NCI-H1694 (cell line): Measurements from ENCODE around the gene MEF2C.
A peak's percentile ranks its signal among the peaks of the same experiment; 100 is the strongest.

Experiments used
- DNase-seq: peaks from one replicate; lab custom pipeline; 2025; lab: John Stamatoyannopoulos, UW

The MEF2C gene

DNA sequence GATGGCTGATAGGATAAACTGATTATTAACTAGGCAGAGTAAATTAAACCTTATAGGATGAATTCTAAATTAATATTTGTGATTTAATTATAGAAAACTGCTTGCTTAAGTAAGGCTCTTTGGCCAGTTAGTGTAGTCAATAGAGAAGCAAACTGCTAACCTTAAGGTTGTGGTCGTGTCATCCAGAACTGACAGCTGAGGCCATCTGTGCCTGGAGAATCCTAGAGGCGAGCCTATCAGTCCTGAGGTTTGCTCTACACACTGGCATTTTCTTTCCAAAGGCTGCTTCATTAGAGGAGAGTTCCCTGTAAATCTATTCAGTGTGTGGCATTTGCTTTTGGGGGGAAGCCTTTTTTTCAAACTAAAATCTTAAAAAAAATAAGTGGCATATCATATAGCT is 169.2 kb downstream of the MEF2C start:
- DNase-seq, result no peak

DNA sequence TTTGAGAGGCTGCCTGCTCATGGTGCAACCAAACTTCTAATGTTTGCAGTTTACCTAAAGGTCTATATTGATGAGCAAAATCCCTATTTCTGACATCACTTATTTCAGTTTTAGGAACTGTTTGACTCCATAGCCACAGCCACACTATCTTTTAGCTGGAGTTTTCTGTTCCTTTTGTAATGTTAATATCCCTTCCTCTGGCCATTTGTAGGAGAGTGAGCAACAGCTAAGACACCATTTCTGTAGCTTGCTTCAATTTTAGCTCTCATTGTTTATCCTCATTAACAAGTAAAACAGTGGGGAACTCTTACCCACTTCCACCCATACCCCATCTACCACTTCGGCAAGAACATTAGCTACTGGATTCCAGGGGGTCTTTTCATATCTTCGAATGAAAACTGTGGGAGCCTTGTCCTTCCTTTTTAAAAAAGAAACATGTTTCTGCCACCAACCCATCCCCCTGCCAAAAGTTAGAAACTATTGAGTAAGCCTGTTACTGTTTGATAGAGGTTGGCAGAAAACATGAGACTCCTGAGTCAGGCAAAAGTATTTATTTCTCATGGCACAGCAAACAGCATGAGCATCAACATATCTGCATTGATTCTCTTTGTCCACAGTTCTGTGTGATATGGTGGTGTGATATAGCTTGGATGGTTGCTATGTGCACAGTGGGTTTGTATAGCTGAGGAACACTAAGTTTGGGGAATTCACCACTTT is 174.1 kb downstream of the MEF2C start:
- DNase-seq, result no peak

DNA sequence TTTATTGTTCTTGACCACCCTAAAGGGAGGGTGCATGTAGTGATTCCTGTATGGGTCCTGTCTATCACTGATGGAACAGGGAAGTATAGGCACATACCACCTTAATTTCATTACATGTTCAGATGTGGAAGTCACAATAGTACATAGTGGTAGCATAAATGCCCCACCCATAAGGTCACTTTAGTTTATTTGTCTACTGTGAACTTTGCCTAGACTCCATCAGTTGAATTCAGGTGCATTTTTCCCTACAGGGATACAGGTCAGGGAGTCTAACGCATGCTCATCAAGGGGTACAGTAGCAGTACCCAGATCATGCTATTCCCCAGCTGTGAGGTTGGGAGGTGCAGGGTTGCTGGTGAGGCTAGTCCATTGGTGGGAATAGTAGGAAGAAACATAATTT is 175.0 kb downstream of the MEF2C start:
- DNase-seq, result no peak

DNA sequence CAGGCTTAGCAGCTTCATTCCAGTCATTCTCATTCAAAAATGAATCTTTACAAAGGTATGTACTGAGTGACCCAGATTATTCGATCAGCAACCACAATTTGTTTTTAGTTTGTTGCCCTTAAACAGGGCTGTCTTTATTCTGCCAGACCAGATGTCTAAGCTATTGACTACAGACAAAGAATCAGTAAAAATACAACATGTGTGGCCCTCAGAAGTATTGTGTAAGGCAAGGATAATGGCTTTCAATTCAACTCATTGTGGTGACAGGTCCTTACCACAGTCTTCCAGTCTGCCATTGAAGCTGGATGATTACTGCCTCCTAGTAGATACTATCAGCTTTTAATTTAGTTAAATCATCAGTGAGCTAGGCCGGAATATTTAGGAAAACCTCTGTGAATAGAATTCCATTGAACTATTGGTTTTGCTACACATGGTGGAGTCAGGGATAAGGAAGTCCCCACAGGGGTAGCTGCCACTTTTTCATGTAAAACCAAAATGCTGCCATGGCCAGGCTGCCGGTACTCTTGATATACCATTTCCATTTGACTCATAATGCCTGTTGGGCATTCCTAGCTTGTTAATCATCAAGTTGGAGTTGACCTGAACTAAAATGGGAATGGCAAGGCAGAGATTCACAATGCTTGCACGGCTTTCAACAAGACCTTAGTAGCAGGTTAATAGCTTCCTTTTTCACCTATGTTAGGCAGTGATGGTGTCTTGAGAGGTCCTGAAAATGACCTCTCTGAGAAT is 175.6 kb downstream of the MEF2C start:
- no peak for DNase-seq

DNA sequence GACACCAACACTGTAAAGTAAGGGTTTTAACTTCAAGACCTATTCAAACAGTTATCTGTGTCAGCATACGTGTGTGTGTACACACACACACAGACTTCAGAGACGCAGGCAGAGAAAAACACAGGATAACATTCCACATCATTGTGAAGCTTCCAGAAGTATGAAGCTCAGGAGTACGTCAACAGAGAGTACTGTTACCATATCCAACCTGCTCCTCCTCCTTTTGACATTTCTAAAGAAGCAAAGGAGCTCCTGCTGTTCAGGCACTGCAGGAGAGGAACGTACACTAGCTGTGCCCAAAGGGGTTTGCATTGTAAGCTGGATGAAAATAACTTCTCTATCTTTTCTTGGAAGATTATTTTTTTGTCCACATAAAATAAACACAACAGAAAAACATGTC is 180.7 kb downstream of the MEF2C start:
- no peak for DNase-seq

DNA sequence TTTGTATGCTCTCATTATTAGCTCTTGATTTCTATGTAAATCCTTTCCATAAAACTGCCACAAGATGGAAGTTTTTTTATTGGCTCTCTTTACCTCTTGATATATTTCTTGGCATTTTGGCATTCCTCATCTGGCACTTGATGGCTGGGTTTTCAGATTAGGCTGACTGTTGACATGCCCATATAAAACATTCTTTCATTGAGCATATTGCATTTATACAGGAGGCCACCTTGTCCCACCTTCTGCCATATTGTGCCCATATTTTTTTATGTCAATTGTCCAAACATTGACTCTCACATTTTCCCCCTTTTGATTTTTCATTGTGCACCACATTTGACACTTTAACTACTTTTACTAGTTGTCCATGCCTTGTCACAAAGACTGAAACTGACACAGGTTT is 182.9 kb downstream of the MEF2C start:
- no peak for DNase-seq

DNA sequence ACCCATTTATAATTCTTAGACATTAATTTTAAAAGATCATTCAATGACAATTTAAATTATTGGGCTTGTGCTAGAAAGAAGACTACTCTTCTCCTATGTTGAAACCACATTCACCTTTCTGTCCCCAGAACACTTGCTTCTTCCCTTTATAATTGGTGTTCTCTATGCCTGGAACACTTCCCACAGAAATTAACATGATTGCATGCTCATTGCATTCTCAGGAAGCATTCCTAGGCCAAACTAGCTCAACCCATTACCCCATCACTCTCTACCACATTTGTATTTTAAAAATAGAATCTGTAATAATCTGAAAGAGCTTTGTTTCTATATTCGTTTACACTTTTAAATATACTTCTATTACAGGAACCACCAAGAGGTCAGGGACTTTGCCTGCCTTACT is 184.7 kb downstream of the MEF2C start:
- DNase-seq, result no peak

DNA sequence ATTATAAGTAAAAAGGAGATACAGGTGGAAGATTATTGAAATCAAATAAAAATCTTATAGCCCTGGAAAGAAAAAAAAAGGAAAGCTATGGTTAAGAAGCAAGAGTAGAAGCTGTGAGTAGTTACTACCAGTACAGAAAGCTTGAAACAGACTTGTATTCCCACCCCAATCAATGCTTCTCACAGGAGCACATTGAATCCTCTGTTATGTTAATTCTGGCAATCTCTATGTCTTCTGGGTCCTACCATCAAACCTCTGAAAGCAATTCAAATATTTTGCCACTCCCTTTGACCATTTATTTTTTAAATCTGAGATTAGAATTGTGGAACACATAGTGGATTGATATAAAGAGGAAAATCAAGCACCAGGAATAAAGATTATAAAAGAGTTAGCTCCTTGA is 186.5 kb downstream of the MEF2C start:
- DNase-seq, result no peak

DNA sequence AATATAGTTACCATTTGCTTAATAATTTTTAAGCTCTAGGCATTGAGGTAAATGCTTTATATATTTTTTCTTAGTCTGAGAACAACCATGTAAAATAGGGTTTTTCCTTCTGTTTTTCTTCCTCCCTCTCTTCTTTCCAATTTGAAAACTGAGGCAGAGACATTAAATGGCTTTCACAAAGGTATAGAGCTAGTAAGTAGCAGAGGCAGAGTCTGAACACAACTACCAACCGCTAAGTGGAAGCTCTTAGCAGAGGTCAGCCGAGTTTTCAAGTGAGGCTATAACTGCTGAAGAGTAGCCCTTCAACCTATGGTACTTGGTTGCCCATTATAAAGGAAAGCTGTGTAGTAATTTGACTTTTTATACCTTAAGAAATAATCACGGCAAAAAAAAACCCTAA is 187.1 kb downstream of the MEF2C start:
- no peak for DNase-seq

DNA sequence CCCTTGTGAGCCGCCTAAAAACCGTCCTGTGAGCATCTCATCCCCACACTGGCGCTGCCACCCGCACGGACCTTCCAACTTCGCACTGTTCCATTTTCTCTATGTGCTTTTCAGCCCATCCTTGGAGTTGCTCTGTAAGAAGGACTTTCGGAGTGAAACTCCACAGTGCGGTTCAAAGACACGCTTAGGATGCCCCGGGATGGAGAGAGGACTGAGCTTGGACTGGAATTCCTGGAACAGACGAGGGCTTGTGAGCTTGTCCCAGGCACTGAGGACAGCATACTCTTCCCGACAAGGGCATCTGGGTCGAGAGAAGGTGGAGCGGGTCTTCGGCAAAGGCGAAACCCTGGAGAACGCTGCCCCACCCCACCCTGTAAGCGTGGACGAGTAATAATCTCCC is 187.8 kb downstream of the MEF2C start:
- DNase-seq, result no peak

DNA sequence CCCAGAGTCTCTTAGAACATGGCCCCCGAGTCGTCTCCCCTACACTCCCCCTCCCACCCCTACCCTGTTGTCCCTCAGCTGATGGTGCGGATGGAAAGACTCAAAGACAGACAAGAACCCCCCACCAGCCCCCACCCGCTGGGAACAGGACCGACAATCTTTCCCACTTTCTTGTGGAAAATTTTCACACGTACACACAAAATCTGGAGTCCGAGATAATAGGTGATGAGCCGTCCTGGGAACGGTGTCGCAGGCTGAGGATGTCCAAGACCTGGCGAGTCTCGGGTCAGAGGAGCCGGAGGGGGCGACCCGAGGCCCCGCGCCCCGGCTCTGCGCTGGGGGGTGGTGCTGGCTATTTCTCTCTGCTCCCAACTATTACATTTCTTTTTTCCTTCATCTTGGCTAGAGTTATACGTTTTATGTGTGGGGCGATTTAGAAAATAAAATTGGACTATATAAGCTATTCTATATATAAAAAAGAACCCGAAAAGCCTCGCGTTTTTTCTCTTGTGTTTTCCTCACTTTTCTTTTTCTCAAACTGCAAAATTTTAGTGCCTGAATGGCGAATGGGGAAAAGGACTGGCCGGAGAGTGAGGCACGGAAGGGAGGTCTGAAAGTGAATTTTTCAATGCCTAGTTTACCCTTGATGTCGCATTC is 188.8 kb downstream of the MEF2C start:
- no peak for DNase-seq

DNA sequence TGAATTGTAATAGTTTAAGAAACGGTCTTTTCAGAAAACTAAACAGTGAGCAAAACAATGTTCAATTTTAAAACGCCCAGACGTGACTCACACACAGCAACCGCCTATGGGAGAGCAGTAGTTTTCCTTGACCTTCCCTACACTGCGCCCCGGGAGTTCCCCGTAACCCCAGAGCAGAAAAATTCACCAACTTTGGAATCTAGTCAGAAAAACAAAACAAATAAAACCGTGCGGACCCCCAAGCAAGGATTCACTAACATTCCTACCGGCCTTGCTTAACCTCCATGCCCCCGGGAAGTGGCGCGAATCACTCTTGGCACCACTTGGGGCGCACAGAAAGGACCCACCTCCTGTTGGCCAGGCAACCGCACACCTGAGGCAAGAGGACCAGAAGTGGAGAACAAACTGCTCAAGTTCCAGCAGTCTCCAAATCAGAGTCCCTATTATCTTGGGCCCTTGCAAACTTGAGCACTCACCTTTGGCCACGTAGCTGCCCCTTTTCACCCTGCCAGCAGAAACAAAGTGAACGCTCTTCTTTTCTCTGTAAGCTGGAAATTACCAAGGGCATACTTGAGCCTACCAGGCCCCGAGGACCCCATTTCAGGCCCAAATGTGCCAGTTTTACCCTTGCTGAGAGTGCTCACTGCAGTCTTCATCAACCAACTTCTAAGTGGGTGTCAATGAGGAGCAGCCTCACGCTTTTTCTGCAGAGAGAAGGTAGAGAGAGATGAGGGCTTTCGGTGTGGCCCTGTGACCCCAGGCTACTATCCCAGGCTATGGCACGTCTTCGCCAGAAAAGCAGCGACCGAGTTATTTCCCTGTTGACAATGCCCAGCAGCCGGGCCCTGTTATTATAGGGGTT is 189.7 kb downstream of the MEF2C start:
- DNase-seq, result no peak

DNA sequence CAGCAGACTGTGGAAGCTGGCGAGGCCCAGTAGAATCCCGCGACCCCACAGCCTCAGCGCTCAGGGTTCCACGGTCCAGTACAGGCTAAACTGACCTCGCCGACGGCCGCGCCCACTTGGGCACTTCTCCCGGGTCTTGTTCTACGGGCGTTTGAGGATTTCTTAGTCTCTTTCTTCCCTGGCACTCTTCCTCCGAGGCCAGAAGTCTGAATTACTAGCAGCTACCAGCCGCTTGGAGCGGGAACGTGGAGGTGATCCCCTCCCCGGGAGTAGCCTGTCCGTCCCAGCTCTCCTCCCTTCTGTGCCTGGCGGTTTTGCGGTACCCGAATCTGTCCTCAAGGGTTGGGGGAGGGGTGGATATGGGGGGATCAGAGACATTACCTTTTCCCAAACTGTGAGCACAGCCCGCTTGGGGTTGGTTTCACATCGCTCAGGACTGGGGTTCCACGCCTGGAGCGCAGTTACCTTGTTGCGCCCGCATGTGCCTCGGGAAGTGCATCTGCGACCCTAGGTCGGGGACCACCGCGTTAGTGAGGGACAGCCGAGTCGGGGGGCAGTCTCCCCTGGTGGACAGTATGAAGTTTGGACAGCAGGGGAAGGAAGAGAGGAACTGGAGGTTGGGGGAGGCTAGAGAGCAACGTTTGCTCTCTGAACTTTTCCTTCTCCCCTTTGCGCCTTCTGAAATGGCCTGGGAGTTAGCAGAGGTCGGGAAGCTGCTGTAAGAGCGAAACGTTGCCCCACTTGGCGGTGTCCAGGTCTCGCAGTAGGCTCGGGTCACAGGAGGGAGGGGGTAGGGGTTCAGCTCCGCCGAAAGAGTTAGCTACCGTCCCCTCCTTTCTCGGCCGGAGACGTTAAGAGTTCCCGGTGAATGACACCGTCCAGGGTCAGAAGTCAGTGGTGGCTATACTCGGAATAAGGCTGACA is 190.8 kb downstream of the MEF2C start:
- no peak for DNase-seq

DNA sequence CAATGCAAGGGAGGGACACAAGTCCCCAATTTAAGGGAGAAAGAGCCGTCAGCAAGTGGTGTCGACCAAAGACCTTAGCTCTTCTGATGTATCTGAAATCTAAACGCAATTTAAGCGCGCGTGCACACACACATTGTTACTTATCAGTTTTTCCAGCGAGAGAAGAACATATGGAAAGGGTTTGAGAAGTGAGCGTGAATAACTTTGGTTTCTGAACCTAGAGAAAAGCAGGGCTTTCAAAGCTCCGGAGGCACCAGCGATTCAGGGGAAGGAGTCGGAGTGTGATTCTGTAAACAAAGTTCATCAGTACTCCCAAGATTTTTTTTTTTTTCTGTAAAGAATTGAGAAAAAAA is 191.8 kb downstream of the MEF2C start:
- no peak for DNase-seq

DNA sequence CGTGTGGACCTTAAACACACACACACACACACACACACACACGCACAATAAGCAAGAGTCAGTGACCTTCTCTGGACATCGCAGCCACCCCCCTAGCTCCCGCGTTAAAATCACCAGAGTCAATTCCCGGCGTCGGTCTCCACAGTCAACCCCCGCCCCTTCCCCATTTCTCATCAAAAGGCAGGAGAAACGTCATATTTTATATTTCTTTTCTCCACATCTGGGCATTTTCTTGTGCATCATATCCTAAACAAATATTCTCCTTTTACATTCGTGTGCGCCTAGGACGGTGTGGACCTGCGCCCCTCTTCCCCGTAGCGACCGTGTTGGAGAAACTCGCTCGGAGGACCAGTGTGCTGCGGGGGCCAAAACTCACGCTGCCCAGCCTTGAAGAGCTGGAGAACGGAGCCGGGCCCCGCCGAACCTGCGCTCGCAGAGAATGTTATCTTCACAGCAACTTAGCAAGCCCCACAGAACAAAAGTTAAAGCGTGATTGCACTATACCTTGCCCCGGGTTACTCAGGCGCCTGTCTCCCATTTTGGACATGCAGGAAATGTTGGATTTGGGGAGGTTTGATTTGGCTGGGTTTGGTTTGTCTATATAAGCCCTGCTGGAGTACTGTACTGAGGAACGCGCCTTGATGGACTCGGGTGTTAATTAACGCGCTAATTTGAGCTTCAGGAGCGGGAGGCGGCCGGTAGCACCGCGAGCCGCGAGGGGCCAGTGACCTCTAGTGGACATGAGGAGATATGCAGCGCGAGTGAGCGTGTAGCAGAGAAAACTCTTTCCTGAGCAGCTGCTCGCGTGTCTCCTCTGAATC is 192.4 kb downstream of the MEF2C start:
- DNase-seq, result peak; percentile 25

DNA sequence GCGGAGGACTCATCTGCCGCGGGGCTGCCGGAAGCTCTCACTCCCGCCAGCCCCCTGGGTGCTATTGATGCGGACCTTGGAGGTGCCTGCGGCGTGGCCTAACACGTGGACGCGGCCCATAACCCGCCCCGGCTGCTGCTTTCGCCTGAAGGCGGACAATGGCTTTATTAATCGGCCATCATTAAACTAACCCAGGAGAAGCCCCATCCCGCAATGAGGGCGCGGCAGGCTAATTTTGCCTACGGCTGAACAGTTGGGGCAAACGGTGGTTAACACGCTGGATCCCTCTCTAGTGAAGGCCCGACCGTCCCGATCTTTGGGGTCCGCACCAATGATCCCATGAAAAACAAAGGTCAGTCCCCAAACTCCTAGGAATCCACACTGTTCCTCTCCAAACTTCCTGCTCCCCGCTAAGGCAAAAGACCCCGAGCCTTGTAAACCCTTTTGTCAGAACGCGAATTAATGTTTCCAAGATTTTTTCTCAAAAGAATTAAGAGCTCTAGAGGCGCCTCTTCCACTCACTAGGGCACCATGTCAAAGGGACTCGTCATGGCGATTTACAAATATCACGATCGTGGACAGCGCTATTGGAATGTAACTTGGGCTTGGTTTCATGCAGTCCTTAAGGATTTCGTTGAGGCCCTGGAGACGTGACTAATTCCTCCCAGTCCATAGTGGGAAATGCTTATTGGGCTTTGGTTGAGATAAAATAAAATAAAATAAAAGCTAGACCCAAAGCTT is 193.1 kb downstream of the MEF2C start:
- DNase-seq, result no peak

DNA sequence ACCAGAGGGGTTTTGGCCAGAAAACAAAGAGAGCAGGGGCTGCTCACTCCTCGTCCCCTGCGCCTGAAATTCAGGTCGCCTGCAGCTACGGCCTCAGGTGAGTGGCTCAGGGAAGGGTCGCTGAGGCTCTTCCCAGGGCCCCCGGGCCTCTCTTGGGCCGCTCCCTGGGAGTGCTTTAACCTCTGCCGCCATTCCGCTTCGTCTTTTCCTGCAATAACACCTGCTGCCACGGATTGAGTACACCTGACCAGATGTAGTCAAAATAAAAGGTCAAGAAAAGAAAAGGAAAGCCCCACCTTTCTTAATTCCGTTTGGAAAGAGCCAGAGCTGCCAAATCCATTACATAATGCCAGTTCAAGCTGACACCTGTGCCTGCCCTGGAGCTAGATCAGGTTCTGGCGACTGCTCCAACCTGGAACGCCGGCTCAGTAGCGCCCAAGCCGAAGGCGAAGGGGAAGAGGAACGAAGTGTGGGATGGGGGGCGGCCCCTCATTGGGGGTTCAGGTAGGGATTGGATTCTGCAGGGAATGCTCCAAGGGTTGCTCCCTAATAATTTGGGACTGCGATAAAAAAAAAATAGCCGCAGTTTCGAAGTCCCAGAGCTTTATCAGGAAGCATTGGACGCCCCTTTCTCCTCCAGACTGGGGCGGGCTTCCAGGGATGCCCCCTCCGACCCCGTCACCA is 193.9 kb downstream of the MEF2C start:
- DNase-seq, result no peak

DNA sequence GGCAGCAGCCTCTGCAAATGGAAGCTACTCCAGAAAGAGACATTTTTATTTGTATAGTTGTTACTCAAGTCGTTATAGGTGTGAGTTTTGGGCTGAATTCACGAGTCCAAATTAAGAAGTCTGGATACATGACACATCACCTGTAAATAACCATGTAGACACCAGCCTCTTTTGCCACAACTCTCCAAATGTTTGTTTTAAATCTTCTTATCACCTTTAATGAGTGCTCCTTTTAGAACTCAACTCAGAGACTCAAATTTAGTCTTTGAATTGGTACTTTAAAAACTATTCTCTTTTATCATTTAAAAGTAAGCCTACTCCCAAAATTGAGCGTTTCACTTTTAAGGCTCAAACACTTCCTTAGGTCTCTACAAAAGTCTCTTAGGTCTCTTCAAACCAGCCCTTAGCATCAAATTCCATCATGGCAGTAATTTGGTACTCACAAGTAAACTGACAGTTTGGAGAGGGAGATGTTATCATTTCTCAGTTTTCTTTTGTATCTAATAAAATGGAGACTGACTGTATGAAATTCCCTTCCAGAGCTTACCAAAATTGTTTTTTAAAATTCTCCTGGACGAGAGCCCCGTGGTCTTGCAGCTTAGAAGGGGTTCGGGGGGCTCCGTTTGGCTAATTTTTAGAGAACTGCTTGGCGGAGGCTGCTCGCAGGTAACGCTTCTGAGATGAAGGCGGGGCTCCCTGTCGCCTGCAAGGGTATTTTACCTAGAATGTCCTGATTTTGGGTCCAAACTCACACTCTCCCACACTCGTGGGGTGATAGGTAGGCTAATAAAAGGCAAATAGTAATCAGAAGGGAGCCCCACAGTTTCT is 194.6 kb downstream of the MEF2C start:
- DNase-seq, result no peak
